Adrenal gland (tissue), 12 donors: ENCODE data around the gene BUD31. TPM values are rescaled to one million over a fixed set of nuclear protein-coding genes. Genes with fewer than 3 reads are reported as not detected.
A peak's percentile ranks its signal among the peaks of the same experiment; 100 is the strongest.
"Not testable (repeated sequence)": the region's sequence is repeated elsewhere in the genome, so short reads cannot be mapped to it uniquely, and the experiment has no call there.

Source experiments
- DNase-seq, 7 donors: peaks; one replicate each; pipeline ENCODE4 v3.0.0-alpha.2; 2019 to 2020
- H3K27ac ChIP-seq, 5 donors: fragments of 200-600 bp; sonication (generic) in 4 of 5; 1 replicate in 3 of 5; 2 replicates in 2 of 5; pipeline versions ENCODE4 v1.5.1 to v1.8.0; 2016 to 2020; ENCODE audit warnings: mild to moderate bottlenecking in 1 of 5
- H3K27me3 ChIP-seq: fragments of 200-600 bp; 2 replicates; pipeline ENCODE4 v1.8.0; 2021
- H3K36me3 ChIP-seq, 2 donors: fragments of 200-600 bp; replicated peaks in 1 of 2; 1 replicate in 1 of 2; 2 replicates in 1 of 2; pipeline versions ENCODE4 v1.5.1 to v1.8.0; 2018 to 2022
- H3K4me1 ChIP-seq, 2 donors: fragments of 200-600 bp; replicated peaks in 1 of 2; 1 replicate in 1 of 2; 2 replicates in 1 of 2; pipeline versions ENCODE4 v1.5.1 to v1.8.0; 2018 to 2021
- H3K4me3 ChIP-seq, 4 donors: fragments of 200-600 bp; sonication (generic) in 3 of 4; one replicate each; pipeline ENCODE4 v1.5.1; 2016 to 2018
- H3K9me3 ChIP-seq, 3 donors: fragments of 200-600 bp; sonication (generic) in 1 of 3; replicated peaks in 1 of 3; 1 replicate in 2 of 3; 2 replicates in 1 of 3; pipeline versions ENCODE4 v1.5.1 to v1.8.0; 2016 to 2021
- POLR2A ChIP-seq, 2 donors: fragments of 450-650 bp; IDR thresholded peaks; one replicate each; pipeline ENCODE4 v1.6.1; 2017; ENCODE audit warnings: antibody characterized with exemption in 2 of 2, mild to moderate bottlenecking in 2 of 2, moderate library complexity in 1 of 2
- WGBS, 4 donors: extraction: QIAGEN DNeasy Blood & Tissue Kit in 2 of 4; methylation state at CpG; one replicate each; pipeline versions ENCODE4 v1.1.5 to v1.1.7; 2013 to 2017; 5-methylcytosine and 5-hydroxymethylcytosine counted together
- intact Hi-C, 2 donors: fragments of 100-400 bp; cut with DNase I; formaldehyde crosslinking; loops; one replicate each; pipeline versions ENCODE4 v1.14.1 to v1.15.0; 2022 to 2023
- polyA plus RNA-seq, 3 donors: library from polyadenylated mRNA; stranded (reverse); fragments of 200-250 nt in 2 of 3; fragments of 350-450 nt in 1 of 3; fragmentation: Illumina TruSeq in 1 of 3; extraction: RNeasy Lipid Tissue Mini Kit (QIAGEN cat#74804) in 1 of 3; gene quantifications; one replicate each; pipeline ENCODE4 v1.2.3, GENCODE V29; 2013 to 2014
- total RNA-seq, 9 donors: library from RNA; depleted of rRNA in 4 of 9; stranded (reverse); fragments of >200 nt in 4 of 9; fragments of 120-200 nt in 1 of 9; fragmentation: NEBNext Ultra II Directional in 1 of 9; extraction: Animal tissue kit (Norgen Biotek cat#: 25700) in 1 of 9; gene quantifications; one replicate each; pipeline versions ENCODE4 v1.1.0 to v1.2.4, GENCODE V29; 2013 to 2023
- TF ChIP-seq, protein P1 (sequence below), 6 experiments: fragments of 450-650 bp in 4 of 6; fragments of 200-600 bp in 2 of 6; sonication (generic) in 1 of 6; IDR thresholded peaks; 1 replicate in 5 of 6; 2 replicates in 1 of 6; pipeline versions ENCODE4 v1.5.1 to v1.8.0; 2016 to 2021; ENCODE audit warnings: antibody characterized with exemption in 6 of 6, mild to moderate bottlenecking in 2 of 6, moderate library complexity in 1 of 6
- donor health status: healthy with polysubstance abuse.
- donor health status: Bipolar disorder and iron deficiency.
- donor health status: DM: yes; HTN: yes; CAD: no.
- donor health status: DM: no; HTN: no; CAD: no.
- donor health status: DM: no; HTN: no; CAD: no.
- donor health status: DM: yes; HTN: yes; CAD: no.

Gene BUD31
- total and polyA plus RNA-seq, 12 donors: 59.0 to 287 (median 86.7) TPM

- Histone ChIP-seq H3K27me3 (no peaks in the 10 kb centered on the region), H3K4me3 (peak overlapping the region; percentile 10 to 99 (median 91)), H3K9me3 (no peaks in the 10 kb centered on the region), H3K27ac (peak overlapping the region; percentile 91 to 99 (median 92)), H3K36me3 (peaks cover 0 to 43% of the 10 kb centered on the region in 2 donors), H3K4me1 (peaks cover 16 to 46% of the 10 kb centered on the region in 2 donors)
- intact Hi-C loops: no loop called here
- no peak for TF ChIP-seq POLR2A (IDR thresholded peaks at IDR 0.05)
- TF ChIP-seq, protein P1, sequence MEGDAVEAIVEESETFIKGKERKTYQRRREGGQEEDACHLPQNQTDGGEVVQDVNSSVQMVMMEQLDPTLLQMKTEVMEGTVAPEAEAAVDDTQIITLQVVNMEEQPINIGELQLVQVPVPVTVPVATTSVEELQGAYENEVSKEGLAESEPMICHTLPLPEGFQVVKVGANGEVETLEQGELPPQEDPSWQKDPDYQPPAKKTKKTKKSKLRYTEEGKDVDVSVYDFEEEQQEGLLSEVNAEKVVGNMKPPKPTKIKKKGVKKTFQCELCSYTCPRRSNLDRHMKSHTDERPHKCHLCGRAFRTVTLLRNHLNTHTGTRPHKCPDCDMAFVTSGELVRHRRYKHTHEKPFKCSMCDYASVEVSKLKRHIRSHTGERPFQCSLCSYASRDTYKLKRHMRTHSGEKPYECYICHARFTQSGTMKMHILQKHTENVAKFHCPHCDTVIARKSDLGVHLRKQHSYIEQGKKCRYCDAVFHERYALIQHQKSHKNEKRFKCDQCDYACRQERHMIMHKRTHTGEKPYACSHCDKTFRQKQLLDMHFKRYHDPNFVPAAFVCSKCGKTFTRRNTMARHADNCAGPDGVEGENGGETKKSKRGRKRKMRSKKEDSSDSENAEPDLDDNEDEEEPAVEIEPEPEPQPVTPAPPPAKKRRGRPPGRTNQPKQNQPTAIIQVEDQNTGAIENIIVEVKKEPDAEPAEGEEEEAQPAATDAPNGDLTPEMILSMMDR (IDR thresholded peaks at IDR 0.05): no peak
- 0 to 1% (median 1%) methylated on average over 18 of the region's 18 CpGs for whole genome bisulfite sequencing, 4 donors
- peak in 1 of 7 donors; percentile 38 for DNase-seq
Observed at GRCh38 chr7:99409192-99409572, 413 bp downstream of the BUD31 start.

DNA sequence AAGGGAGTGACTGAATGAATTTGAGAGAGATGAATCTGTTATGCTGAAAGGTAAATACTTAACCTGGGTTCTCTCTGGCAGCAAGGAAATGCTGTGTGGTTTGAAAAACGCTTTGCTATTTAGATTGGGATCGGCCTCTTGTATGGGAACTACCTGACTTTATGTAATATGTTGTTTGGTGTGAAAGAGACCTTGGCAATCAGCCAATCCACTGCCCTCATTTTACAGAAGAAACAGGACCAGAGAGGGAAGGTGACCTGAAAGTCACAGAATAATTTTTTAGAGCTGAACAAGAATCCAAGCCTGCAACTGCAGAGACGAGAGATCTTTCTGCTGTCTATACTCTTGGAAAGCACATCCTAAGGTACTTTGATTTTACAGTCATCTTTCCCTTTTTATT lies 1.0 kb downstream of the BUD31 start:
- intact Hi-C loops: no loop called here
- Histone ChIP-seq H3K4me3 (peak overlapping the region in 2 of 4 donors; percentile 83 to 99), H3K4me1 (peaks cover 16 to 39% of the 10 kb centered on the region in 2 donors), H3K27ac (peak overlapping the region in 3 of 5 donors; percentile 91 to 99 (median 98)), H3K36me3 (peaks cover 0 to 44% of the 10 kb centered on the region in 2 donors), H3K9me3 (no peaks in the 10 kb centered on the region), H3K27me3 (no peaks in the 10 kb centered on the region)
- TF ChIP-seq, protein P1 (IDR thresholded peaks at IDR 0.05): no peak
- TF ChIP-seq POLR2A (IDR thresholded peaks at IDR 0.05): no peak
- no peak for DNase-seq
- WGBS, 4 donors: 22 to 31% (median 24%) methylated on average over 3 of the region's 3 CpGs

DNA sequence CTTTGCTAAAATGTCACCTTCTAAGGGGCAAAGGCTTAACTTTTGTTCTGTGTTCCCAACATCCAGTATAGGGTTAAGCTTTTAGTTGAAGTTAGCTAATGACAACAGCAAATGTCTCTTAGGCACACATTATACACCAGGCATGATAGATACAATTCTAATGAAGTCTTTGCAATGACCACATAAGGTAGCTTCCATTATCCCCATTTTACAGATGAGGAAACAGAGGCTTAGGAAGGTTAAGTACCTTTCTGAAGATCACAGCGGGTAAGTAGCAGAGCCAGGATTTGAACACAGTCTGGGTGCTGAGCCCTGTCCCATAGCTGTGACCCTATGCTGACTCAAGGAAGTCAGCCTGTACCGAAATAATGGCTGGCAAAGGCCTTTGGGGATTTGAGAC lies 1.9 kb downstream of the BUD31 start:
- TF ChIP-seq, protein P1 (IDR thresholded peaks at IDR 0.05): no peak
- TF ChIP-seq POLR2A (IDR thresholded peaks at IDR 0.05): no peak
- intact Hi-C loops: no loop called here
- no peak overlapping the region for H3K4me3 ChIP-seq
- H3K27me3 ChIP-seq: no peaks in the 10 kb centered on the region
- no peak overlapping the region for H3K27ac ChIP-seq
- WGBS, 4 donors: 79 to 100% (median 96%) methylated on average over 2 of the region's 2 CpGs
- H3K4me1 ChIP-seq: peaks cover 16 to 34% of the 10 kb centered on the region in 2 donors
- no peak for DNase-seq
- no peaks in the 10 kb centered on the region for H3K9me3 ChIP-seq
- peaks cover 0 to 52% of the 10 kb centered on the region in 2 donors for H3K36me3 ChIP-seq

DNA sequence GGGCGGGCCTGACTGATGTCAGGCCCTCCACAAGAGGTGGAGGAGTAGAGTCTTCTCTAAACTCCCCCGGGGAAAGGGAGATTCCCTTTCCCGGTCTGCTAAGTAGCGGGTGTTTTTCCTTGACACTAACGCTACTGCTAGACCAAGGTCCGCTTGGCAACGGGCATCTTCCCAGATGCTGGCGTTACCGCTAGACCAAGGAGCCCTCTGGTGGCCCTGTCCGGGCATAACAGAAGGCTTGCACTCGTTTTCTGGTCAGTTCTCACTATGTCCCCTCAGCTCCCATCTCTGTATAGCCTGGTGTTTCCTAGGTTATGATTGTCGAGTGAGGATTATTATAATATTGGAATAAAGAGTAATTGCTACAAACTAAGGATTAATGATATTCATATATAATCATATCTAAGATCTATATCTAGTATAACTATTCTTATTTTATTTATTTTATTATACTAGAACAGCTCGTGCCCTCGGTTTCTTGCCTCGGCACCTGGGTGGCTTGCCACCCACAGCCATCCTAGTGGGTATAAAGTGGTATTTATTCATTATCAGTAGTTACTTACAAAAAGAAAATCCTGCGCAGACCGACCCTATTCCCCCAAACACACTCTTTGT lies 6.9 kb downstream of the BUD31 start:
- not testable (repeated sequence) for H3K27me3 ChIP-seq, H3K4me3 ChIP-seq, H3K9me3 ChIP-seq, H3K4me1 ChIP-seq
- 47 to 54% (median 53%) methylated on average over 17 of the region's 17 CpGs for WGBS, 4 donors
- Histone ChIP-seq H3K36me3 (peaks cover 0 to 97% of the 10 kb centered on the region in 2 donors), H3K27ac (peak overlapping the region in 1 of 5 donors; percentile 54)
- intact Hi-C loops: loop anchor here in 1 of 2 donors (5.0 kb wide), 1 partner anchor 53 kb away; no protein-coding TSS in a partner anchor
- TF ChIP-seq, protein P1 (IDR thresholded peaks at IDR 0.05): peak; percentile 57 to 81 (median 68)
- DNase-seq: peak; percentile 75 to 92 (median 80)
